ENCODE results near the gene MARCHF11.

- no peak for TF ChIP-seq CTCF (conservative IDR thresholded peaks at IDR 0.05 in 1 of 2, IDR thresholded peaks at IDR 0.05 in 1 of 2; ENCODE audit: extremely low read depth in 1 of 2, insufficient read depth in 1 of 2, low read depth in 1 of 2, low read length in 2 of 2)
- TF ChIP-seq EZH2 (IDR thresholded peaks at IDR 0.05; ENCODE audit: borderline replicate concordance, low read length), result no peak
Measured at GRCh38 chr5:16128944-16129343, 50.6 kb downstream of the MARCHF11 start.
